Glutamatergic neuron (in vitro differentiated cells): ENCODE data around the gene RHCE. TPM values are rescaled to one million over a fixed set of nuclear protein-coding genes. Genes with fewer than 3 reads are reported as not detected.
"Not testable (repeated sequence)": the region's sequence is repeated elsewhere in the genome, so short reads cannot be mapped to it uniquely, and the experiment has no call there.

Experiments used
- DNase-seq: peaks from one replicate; pipeline ENCODE4 v3.0.0; 2022
- H3K27ac Mint-ChIP-seq: one replicate; pipeline ENCODE4 v1.8.0; 2020; ENCODE audit warnings: mild to moderate bottlenecking, mixed read lengths, inconsistent platforms; ENCODE audit not compliant: unreplicated experiment
- H3K27me3 Mint-ChIP-seq: one replicate; pipeline ENCODE4 v1.8.0; 2020; ENCODE audit warnings: mild to moderate bottlenecking, moderate library complexity, mixed read lengths, inconsistent platforms; ENCODE audit not compliant: unreplicated experiment
- H3K36me3 Mint-ChIP-seq: one replicate; pipeline ENCODE4 v1.8.0; 2020; ENCODE audit warnings: mild to moderate bottlenecking, mixed read lengths, inconsistent platforms; ENCODE audit not compliant: unreplicated experiment
- H3K4me1 Mint-ChIP-seq: one replicate; pipeline ENCODE4 v1.8.0; 2020; ENCODE audit warnings: mild to moderate bottlenecking, low read depth, mixed read lengths, inconsistent platforms; ENCODE audit not compliant: unreplicated experiment
- H3K4me3 Mint-ChIP-seq: one replicate; pipeline ENCODE4 v1.8.0; 2020; ENCODE audit warnings: mild to moderate bottlenecking, mixed read lengths, inconsistent platforms; ENCODE audit not compliant: unreplicated experiment
- H3K9me3 Mint-ChIP-seq: one replicate; pipeline ENCODE4 v1.8.0; 2020; ENCODE audit warnings: mild to moderate bottlenecking, moderate library complexity, mixed read lengths, inconsistent platforms; ENCODE audit not compliant: unreplicated experiment
- CTCF ChIP-seq: fragments of 200-600 bp; sonication (generic); IDR thresholded peaks from one replicate; pipeline ENCODE4 v1.5.0; 2021; ENCODE audit not compliant: partially characterized antibody, unreplicated experiment
- total RNA-seq: library from RNA; stranded (reverse); fragmentation: NEBNext Ultra II Directional; extraction: Animal tissue kit (Norgen Biotek cat#: 25700); gene quantifications from one replicate; pipeline ENCODE4 v1.2.1, GENCODE V29; 2021; ENCODE audit not compliant: unreplicated experiment

The RHCE gene
- total RNA-seq, 1 donor from 2014 or later, result 1.2 TPM

GRCh38 chr1:25430073-25430966 lies 9.7 kb upstream of the RHCE start, which contains the start of gene MACO1:
TSS of gene MACO1 (plus strand) at chr1:25430897. CDS start at chr1:25431099, 202 bp downstream.
- Mint-ChIP-seq H3K27ac (peak within 1 kb of the TSS; percentile 100), H3K27me3 (peaks cover 12% of the 10 kb centered on the region), H3K36me3 (no peaks in the 10 kb centered on the region), H3K4me3 (peak within 1 kb of the TSS; percentile 96), H3K4me1 (peaks cover 27% of the 10 kb centered on the region), H3K9me3 (peaks cover 12% of the 10 kb centered on the region)
- no peak for TF ChIP-seq CTCF
- DNase-seq, result peak; percentile 98

- DNase-seq, result no peak
- Mint-ChIP-seq H3K4me1 (peaks cover 17% of the 10 kb centered on the region), H3K36me3 (no peaks in the 10 kb centered on the region), H3K27ac (peak overlapping the region; percentile 55), H3K9me3 (peaks cover 12% of the 10 kb centered on the region), H3K27me3 (peaks cover 12% of the 10 kb centered on the region), H3K4me3 (peak overlapping the region; percentile 90)
- TF ChIP-seq CTCF, result no peak
Measured at GRCh38 chr1:25428475-25429166, 8.0 kb upstream of the RHCE start.

- H3K27me3 Mint-ChIP-seq, result peaks cover 12% of the 10 kb centered on the region
- H3K4me1 Mint-ChIP-seq, result peaks cover 9% of the 10 kb centered on the region
- H3K9me3 Mint-ChIP-seq, result peaks cover 12% of the 10 kb centered on the region
- no peaks in the 10 kb centered on the region for H3K36me3 Mint-ChIP-seq
- DNase-seq, result no peak
- TF ChIP-seq CTCF, result no peak
- H3K4me3 Mint-ChIP-seq, result no peak overlapping the region
- H3K27ac Mint-ChIP-seq, result no peak overlapping the region
Measured at GRCh38 chr1:25427696-25428095, 7.1 kb upstream of the RHCE start.

GRCh38 chr1:25425098-25426085 lies 4.8 kb upstream of the RHCE start:
- peaks cover 9% of the 10 kb centered on the region for H3K27me3 Mint-ChIP-seq
- peaks cover 4% of the 10 kb centered on the region for H3K4me1 Mint-ChIP-seq
- H3K36me3 Mint-ChIP-seq, result no peaks in the 10 kb centered on the region
- no peak overlapping the region for H3K27ac Mint-ChIP-seq
- H3K9me3 Mint-ChIP-seq, result peaks cover 10% of the 10 kb centered on the region
- no peak for TF ChIP-seq CTCF
- DNase-seq, result no peak
- H3K4me3 Mint-ChIP-seq, result no peak overlapping the region

GRCh38 chr1:25423206-25423605 lies 2.6 kb upstream of the RHCE start:
- DNase-seq, H3K27me3 Mint-ChIP-seq, H3K4me1 Mint-ChIP-seq, H3K27ac Mint-ChIP-seq, H3K36me3 Mint-ChIP-seq, H3K9me3 Mint-ChIP-seq, H3K4me3 Mint-ChIP-seq: not testable (repeated sequence)

GRCh38 chr1:25419339-25419738 lies 1.3 kb downstream of the RHCE start:
- not testable (repeated sequence) for H3K4me3 Mint-ChIP-seq, H3K27ac Mint-ChIP-seq, H3K9me3 Mint-ChIP-seq, H3K36me3 Mint-ChIP-seq, DNase-seq, H3K4me1 Mint-ChIP-seq, H3K27me3 Mint-ChIP-seq

GRCh38 chr1:25417280-25417679 lies 3.3 kb downstream of the RHCE start:
- not testable (repeated sequence) for H3K27ac Mint-ChIP-seq, H3K36me3 Mint-ChIP-seq, H3K4me1 Mint-ChIP-seq, H3K4me3 Mint-ChIP-seq, H3K27me3 Mint-ChIP-seq, H3K9me3 Mint-ChIP-seq, DNase-seq
